HG03521 (cell line): ENCODE results near the gene PACRG.

Experiments used
- ATAC-seq: cut with Tn5 transposase; IDR thresholded peaks from one replicate; pipeline ENCODE4 v1.9.1; 2021; ENCODE audit warnings: mild to moderate bottlenecking, moderate library complexity; ENCODE audit not compliant: unreplicated experiment

PACRG gene

DNA sequence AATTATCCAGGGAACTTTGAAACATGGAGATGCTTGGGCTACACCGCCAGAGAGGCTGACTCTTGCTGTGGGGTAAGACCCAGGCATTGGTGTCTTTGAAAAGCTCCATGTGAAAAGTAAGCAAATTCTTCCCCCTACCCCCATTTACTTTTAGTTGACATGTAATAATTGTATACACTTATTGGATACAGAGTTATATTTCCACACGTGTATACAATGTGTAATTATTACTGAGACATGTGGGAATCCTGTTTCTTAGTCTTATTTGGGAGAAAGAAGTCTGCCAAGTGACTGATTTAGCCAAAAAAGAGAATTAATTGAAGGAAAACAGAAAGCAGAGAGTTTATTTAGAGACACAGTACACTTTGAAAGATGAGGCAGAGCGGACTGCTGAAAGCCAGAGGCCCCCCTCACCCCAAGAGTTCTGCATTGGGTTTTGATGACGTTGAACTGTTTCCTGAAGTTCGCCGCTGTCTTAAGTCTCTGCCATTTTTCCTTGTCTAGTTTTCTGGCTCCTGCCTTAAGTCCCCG, 193.8 kb downstream of the PACRG start:
- ATAC-seq: no peak

DNA sequence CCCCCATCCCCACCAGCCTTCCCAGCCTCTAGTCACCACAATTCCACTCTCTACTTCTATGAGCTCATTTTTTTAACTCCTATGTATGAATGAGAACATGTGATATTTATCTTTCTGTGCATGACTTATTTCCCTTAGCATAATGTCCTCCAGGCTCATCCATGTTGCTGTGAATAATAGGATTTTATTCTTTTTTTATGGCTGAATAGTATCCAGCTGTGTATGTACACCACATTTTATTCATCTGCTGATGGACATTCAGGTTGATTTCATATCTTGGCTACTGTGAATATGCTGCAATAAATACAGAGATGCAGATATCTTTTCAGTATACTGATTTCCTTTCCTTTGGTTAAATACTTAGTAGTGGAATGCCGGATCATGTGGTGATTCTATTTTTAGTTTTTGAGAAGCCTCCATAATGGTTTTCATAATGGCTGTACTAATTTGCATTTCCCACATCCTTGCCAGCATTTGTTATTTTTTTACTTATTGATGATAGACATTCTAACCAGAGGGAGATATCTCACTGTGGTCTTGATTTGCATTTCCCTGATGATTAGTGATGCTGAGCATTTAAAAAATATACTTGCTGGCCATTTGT, 194.9 kb downstream of the PACRG start:
- no peak for ATAC-seq

DNA sequence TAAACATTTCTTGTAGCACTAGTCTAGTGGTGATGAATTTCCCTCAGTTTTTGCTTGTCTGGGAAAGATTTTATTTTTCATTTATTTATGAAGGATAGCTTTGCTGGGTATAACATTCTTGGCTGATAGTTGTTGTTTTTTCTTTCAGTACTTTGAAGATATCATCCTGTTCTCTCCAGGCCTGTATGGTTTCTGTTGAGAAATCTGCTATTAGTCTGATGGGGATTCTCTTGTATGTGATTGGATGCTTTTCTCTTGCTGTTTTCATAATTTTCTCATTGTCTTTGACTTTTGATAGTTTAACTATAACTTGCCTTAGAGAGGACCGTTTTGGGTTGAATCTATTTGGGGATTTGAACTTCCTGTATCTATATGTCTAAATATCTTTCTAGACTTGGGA, 207.1 kb downstream of the PACRG start:
- ATAC-seq: no peak

DNA sequence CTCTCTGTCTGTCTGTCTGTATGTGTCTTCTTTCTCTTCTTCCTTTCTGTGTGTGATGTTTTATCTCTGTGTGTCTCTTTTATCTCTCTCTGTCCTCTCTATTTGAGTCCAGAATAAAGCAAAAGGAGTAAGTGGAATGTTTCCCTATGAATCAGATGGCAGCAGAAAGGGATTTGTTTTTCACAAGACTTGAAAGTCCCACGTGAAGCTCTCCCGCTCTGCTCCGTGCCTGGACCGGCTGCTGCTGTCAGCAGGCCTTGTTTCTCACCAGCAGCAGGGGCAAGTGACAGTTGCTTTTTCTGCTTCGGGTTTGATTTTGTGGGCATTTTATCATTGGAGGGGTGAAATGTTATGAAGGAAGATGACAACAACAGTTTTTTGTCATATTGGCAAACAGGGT, 212.7 kb downstream of the PACRG start:
- ATAC-seq: no peak

DNA sequence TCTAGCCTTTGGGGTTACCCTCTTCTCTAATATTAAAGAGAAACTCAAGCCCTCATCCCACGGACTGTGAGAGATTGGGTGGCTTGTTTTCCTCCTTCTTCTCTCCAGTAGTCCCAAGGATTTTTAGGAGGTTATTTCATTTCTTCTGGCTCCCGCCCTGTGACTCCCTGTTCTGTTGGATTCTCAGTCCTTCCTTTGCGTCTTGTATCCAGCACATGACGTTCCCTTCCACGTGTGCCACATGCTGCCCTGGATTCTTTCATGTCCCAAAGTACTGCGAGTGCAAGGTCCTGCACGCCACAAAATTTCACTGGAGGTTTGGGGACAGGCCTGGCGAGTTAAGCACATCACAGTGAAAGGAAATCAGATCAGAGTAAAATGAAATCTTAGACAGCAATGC, 213.4 kb downstream of the PACRG start:
- ATAC-seq: no peak

DNA sequence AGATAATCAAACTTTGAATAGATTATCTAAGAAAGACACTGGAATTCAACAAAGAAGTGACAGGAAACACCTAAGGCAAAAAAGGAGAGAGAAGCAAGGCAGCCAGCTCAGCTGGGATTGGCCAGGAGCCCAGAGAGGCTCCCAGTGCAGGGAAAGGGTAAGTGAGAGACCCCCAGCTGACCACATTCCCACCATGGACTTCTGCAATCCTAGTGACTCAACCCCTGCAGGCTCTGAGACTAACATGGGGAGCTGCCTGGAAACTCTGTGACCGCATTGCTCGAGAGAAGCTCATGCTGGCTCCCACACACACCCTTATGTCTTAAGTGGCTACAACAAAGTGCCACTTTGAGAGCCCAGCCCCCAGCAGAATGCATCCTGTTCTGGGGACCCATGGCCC, 215.1 kb downstream of the PACRG start:
- ATAC-seq: no peak

DNA sequence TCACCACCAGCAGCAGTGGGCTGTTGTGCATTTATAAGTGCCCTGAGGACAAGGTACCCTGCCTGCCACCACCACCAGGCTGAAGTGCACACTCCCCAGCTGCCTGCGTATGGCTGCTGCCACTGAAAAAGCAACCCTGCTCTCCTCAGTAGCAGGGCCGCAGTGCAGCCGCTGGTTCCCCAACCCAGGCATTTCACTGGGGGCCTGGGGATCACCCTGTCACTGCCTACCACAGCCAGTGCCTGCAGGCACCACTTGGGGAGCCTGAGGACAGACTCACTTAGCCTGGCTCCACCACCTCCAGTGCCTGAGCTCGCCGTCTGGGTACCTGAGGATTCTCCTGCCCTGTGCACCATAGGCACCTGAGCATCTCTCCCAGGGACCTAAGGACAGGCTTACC, 215.6 kb downstream of the PACRG start:
- ATAC-seq: no peak

DNA sequence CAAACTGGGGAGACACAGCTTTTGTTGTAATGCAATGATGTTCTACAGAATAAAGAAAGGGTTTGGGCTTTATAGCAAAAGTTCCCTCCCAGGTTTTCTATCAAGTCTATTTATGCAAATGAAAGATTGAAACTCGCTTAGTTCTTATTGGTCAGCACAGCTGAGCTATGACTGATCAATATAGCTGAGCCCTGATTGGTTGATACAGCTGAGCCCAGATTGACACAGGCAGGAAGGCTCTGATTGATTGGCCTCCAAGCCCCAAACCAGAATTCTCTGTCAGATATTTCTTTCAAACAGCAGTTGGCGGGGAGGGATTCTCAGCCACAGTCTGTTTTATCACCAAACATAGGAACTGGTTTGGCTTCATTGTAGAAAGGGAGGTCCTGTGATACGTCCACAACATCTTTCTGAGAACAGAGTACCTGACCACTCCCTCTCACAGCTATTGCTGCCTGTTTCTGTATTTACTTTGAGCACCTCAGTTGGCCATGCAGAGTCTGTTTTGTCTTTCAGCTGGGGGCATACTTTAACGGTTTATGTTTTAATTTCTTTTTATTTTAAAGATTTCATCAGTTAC, 223.5 kb downstream of the PACRG start:
- no peak for ATAC-seq

DNA sequence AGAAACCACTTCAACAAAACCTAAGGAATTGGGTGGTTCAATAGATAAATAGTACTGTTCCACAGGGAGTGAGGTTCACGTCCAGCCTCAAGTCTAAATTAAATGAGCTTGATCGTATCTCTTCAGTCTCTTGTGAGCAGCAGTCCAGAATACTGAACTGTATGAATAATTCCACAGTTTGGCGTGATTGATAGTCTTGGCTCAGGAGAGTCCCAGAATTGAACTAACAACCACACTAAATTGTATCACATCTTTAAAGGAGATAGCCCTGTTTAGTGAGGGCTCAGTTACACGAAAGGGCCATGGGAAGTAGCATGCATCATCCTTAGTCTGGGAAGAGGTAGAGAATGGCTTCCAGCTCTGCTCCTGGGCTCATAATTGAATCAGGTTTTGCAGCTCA, 224.6 kb downstream of the PACRG start:
- no peak for ATAC-seq

DNA sequence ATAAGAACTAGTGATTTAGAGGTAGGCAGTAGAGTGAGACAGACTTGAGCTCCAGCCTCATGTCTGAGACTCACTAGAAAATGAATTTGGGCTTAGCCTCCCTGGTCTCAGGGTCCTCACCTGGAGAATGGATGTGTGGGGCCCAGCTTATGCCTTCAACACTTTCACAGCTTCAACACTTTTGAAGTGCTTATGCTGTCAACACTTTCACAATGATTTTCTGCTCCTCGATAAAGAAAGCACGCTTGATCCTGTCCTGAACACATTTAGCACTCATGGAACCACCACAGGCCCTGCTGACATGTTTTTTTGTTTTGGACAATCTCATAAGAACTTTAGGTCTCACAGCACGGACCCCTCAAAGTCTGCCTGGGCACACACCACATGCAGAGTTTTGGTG, 229.3 kb downstream of the PACRG start:
- no peak for ATAC-seq

DNA sequence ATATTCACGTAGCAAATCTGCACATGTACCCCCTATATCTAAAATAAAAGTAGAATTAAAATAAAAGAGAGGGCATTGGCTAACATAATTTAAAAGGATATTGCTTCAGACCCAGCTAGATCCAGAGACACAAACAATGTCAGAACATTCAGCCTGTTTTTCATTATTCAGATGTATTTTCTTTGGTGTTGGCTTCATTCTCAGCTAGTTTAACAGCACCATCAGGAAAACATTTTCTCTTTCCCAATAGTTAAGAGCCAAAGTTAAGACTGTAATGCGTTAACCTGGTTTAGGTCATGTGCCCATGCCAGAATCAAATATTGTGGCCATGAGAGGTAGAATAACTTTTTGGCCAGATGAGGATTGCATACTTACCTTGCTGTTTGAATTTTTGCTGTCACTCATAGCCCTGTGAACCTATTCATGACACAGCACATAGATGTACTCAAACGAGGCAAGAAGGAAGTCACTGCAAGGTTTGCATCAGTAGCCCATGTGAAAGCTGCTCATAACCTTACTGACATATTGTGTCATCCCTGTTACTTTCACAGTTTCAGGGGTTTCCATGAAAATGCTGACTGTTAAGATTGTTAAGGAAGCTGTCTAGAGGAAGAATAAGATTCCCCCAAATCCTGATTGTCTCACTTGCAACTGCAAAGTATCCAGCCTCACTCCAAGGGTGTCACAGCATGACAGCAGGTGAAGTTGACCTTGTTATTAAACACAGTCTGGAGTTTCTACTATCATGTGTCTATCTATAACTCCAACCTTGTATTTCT, 233.1 kb downstream of the PACRG start:
- ATAC-seq: no peak

DNA sequence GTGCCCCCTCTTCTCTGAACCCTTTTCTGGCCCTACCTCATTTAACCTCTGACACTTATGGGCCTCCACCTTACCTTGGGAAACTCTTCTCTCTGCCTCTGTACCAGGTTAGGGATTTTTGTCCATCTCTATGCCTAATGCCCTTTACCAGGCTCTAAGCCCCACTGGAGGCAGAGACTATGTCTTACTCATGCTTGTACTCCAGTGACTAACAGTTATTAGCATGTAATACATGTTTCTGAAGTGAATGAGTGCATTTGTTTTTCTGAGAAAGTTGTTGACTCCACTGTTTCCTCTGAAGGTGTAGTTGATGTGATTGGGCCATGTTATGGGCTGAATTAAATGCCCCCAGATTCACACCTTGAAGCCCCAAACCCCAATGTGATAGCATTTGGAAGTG, 234.3 kb downstream of the PACRG start:
- no peak for ATAC-seq

DNA sequence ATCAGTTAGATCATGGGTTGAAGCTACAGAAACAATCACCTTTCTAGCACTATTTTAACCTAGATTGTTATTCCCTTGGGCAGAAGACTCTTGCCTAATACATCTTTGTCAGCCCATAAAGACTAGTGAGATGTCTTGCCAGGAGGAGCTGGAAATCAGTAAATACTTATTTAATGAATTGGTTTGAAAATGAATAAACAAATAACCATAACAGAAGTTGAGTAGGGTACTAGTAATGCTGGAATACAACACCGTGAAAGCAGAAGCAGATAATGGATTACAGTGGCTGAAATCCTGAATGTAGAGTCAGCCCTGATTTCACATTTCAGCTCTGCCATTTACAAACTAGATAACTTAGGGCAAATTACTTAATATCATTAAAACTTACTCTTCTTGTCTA, 236.1 kb downstream of the PACRG start:
- no peak for ATAC-seq

DNA sequence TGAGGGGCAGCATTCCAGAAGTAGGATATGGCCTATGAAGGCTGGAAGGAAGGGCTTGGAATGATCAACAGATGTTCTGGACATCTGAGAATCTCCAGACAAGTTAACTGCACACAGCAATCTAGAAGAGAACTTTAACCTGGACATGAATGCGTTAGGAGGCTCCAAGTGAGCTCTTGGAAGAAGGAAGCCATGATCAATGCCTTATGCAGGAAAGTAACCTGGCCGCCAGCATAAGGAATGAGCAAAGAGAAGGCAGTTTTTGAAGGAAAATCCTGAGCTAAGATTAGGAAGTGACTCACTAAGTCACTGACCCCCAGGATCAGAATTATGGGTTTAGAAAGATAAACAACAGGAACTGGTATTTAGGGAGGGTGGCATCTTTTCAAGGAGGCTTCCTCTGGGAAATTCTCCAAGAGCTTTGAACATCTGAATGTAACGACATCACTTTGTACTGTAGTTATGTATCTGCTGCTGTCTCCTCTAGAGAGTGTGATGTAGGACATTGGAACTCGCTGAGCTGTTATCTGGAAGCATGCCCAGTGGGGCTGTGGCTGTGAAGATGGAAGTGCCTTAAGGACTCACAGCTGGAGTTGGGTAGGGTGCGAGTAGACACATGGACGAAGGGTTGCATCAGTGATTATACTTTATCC, 236.8 kb downstream of the PACRG start:
- ATAC-seq: no peak

DNA sequence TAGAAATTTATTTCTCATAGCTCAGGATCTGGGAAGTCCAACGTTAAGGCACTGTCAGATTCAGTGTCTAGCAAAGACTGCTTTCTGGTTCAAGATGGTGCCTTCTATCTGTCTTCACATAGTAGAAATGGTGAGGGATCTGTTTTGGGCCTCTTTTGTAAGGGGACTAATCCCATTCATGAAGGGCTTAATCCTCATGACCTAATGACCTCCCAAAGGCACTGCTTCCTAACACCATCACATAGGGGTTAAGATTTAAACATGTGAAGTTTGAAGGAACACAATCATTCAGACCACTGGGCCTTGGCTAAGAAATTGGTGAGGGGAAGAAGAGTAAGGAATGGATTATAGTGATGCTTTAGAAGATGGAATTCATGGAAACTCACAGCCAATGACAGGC, 237.6 kb downstream of the PACRG start:
- no peak for ATAC-seq

DNA sequence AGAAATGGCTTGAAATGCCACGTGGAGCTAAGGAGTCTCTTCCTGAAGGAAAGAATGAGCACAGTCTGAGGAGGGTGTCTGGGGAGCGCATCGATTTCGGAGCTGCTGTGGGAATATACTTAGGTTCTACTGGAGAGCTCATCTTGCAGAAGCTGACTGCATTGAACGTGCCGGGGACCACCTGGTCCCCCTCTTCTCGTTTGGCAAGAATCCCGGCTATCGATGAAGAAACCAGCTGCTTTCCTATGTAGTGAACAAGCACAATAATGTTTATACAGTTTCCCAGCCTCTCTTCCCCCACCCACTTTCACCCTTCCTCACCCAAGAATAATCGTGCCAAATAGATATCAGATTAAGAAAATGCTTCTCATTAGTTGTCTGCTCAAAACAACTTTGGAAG, 242.5 kb downstream of the PACRG start:
- no peak for ATAC-seq

DNA sequence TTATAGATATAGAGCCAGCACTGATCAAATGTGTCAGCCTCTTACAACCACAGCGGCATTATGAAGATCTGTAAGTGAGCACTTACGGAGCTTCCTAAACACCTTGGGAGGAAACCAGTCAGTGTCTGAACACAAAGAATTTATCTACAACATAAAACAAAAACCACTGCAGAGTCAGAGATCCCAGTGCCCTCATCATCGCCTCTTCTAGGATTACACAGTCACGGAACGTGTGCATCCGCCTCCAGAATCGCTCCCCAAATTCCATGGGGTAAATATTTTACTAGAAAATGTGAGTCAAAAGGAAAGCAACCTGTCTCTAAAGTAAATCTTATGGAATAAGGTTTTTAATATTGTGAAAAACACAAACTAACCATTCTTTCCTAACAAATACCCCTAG, 243.6 kb downstream of the PACRG start:
- ATAC-seq: no peak

DNA sequence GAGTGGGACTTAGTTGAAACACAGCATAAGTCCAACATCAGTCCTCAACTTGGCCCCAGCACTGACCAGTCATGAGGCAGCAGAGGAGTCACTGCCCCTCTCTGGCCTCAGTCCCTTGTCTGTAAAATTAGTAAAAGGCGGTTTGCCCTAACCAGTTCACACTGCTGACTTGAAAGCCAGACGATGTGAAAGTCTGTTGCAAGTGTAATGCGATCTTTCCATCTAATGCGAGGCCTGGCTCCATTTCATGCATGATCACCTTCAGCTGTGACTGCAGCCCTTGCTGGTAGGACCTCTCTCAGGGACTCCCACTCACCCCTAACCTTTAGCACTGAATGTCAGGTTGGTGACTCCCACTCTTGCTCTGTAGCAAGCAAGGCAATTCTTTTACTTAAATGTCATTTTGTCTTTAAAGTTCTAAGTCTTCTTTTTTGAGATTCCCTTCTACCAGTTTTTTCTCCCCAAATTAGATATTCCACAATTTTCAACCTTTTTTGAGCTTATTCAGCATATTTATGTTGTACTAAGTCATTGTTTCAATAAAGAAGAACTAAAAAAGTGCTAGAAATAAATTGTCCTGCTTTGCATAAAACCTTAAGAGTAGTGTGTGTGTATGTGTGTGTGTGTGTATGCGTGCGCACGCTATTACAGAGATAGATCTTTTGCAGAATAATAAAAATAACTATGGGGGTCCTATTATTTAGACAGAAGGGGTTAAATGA, 245.5 kb downstream of the PACRG start:
- ATAC-seq: no peak

DNA sequence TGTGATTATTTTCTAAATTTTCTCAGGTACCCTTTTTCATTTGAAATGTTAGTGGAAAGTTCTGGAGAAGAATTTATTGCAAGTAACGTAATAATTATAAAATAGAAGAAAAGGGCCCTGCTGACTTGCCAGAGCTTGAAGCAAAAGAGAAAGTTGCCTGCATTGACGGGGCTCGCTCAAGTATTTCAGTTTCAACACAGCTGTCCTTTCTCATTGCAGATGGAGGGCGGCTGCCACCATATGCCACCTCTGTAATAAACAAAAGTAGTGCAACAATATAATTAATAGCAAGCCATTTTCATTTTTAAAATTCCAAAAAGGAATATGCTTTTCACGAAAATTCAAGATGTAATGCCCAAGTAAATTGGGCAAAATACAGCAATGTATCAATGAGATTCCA, 246.2 kb downstream of the PACRG start:
- no peak for ATAC-seq

DNA sequence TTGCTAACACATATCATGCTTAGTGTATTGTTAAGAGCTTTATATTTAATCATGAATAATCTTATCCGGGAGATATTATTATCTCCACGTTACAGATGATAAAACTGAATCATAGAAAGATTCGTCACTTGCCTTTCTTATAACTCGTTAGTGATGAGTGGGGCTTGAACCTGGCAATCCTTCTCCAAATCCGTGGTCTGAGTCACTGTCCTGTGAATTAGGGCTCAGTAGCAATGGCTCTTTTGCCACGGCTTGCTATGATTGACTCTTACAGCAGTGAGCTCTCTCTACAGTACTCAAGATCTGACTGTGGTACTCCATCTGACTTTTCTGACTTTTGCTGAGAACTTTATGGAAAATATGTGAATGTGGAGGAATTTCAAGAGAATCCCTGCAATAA, 246.9 kb downstream of the PACRG start:
- ATAC-seq: no peak

DNA sequence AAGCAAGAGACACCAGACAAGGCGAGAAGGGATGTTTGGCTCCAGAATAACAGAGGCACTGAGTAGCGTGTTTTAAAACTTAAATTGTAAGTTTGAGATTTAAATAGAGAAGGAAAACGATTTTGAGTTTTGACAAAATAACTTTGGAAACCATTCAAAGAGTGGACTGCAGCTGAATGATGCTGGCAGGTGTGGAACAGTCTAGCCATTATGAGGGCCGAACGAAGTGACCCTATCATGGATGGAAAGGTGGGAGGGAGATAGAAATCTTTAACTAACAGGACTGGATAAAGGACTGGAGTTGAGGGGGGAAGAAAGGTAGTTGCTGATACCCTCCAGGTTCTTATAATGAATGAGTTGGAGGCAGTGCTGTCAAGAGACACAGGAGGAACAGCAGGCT, 248.4 kb downstream of the PACRG start:
- no peak for ATAC-seq
